B cell (primary cell): Measurements from ENCODE around the gene CCDC201. TPM values are rescaled to one million over a fixed set of nuclear protein-coding genes. Genes with fewer than 3 reads are reported as not detected.
A peak's percentile ranks its signal among the peaks of the same experiment; 100 is the strongest.

Experiments used
- ATAC-seq: fragments of 200-7000 bp; cut with Tn5 transposase; one replicate; pipeline ENCODE4 v1.10.0; 2021; ENCODE audit warnings: low read depth, mild to moderate bottlenecking, moderate number of reproducible peaks, moderate library complexity
- CTCF ChIA-PET: fragments of 350-600 bp; sonication (Branson Sonifier 250); formaldehyde crosslinking; loops from one replicate; lab custom pipeline; 2021; ENCODE audit warnings: antibody characterized with exemption, inconsistent platforms; lab: Charles Lee
- POLR2A ChIA-PET: fragments of 350-600 bp; sonication (Branson Sonifier 250); formaldehyde crosslinking; loops from one replicate; lab custom pipeline; 2021; ENCODE audit warnings: antibody characterized with exemption; lab: Charles Lee
- DNase-seq: peaks from one replicate; pipeline ENCODE4 v3.0.0; 2013
- H2AFZ ChIP-seq: 2 replicates; pipeline ENCODE4 v1.6.1; 2012; ENCODE audit warnings: mild to moderate bottlenecking, low read depth, low read length; ENCODE audit not compliant: insufficient read depth, poor library complexity, severe bottlenecking
- H3K27ac ChIP-seq, 2 donors: 1 replicate in 1 of 2; 2 replicates in 1 of 2; pipeline ENCODE4 v1.5.1; 2012 to 2013; ENCODE audit warnings: low read length in 2 of 2, mild to moderate bottlenecking in 2 of 2, moderate library complexity in 1 of 2
- H3K27me3 ChIP-seq, 4 experiments: fragments of 200-600 bp in 1 of 4; sonication (generic) in 1 of 4; replicated peaks in 1 of 4; 1 replicate in 2 of 4; 2 replicates in 2 of 4; pipeline versions ENCODE4 v1.6.1 to v1.7.0; 2013 to 2016; ENCODE audit warnings: low read length in 3 of 4, mild to moderate bottlenecking in 2 of 4, mixed read lengths in 1 of 4, moderate library complexity in 1 of 4; ENCODE audit not compliant: insufficient read depth in 4 of 4, control insufficient read depth in 3 of 4; ENCODE audit errors: control extremely low read depth in 1 of 4
- H3K36me3 ChIP-seq, 2 experiments: replicated peaks in 1 of 2; 1 replicate in 1 of 2; 2 replicates in 1 of 2; pipeline versions ENCODE4 v1.6.1 to v1.7.1; 2013; ENCODE audit warnings: low read length in 1 of 2; ENCODE audit not compliant: insufficient read depth in 2 of 2, control insufficient read depth in 1 of 2; ENCODE audit errors: control extremely low read depth in 1 of 2, extremely low read depth in 1 of 2
- H3K4me1 ChIP-seq, 2 donors: fragments of 200-600 bp in 1 of 2; sonication (generic) in 1 of 2; 1 replicate in 1 of 2; 2 replicates in 1 of 2; pipeline versions ENCODE4 v1.5.1 to v1.6.1; 2013 to 2017; ENCODE audit warnings: low read length in 2 of 2; ENCODE audit not compliant: control insufficient read depth in 2 of 2, insufficient read depth in 2 of 2
- H3K4me2 ChIP-seq: replicated peaks from 2 replicates; pipeline ENCODE3; 2012; ENCODE audit warnings: mild to moderate bottlenecking, low read depth, low read length; ENCODE audit not compliant: poor library complexity, severe bottlenecking
- H3K4me3 ChIP-seq, 5 experiments: fragments of 200-600 bp in 1 of 5; sonication (generic) in 1 of 5; 1 replicate in 3 of 5; 2 replicates in 2 of 5; pipeline versions ENCODE4 v1.5.1 to v1.7.0; 2011 to 2016; ENCODE audit warnings: low read length in 4 of 5, mild to moderate bottlenecking in 4 of 5, low read depth in 2 of 5, control low read depth in 1 of 5, moderate library complexity in 1 of 5; ENCODE audit not compliant: insufficient read depth in 1 of 5; ENCODE audit errors: control extremely low read depth in 1 of 5, extremely low read depth in 1 of 5
- H3K79me2 ChIP-seq: fragments of 200-600 bp; sonication (generic); one replicate; pipeline ENCODE4 v1.6.0; 2016; ENCODE audit warnings: low read length; ENCODE audit not compliant: control insufficient read depth, insufficient read depth
- H3K9ac ChIP-seq: fragments of 200-600 bp; sonication (generic); 2 replicates; pipeline ENCODE4 v1.6.1; 2017; ENCODE audit warnings: mild to moderate bottlenecking, low read length, moderate library complexity
- H3K9me3 ChIP-seq, 3 donors: one replicate each; pipeline versions ENCODE4 v1.6.1 to v1.7.1; 2013; ENCODE audit warnings: low read length in 2 of 3; ENCODE audit not compliant: control insufficient read depth in 2 of 3, insufficient read depth in 1 of 3; ENCODE audit errors: control extremely low read depth in 1 of 3
- H4K20me1 ChIP-seq: 2 replicates; pipeline ENCODE4 v1.6.0; 2012; ENCODE audit warnings: mild to moderate bottlenecking, low read length; ENCODE audit not compliant: insufficient read depth, control insufficient read depth, poor library complexity, severe bottlenecking
- H3K27ac Mint-ChIP-seq: one replicate; pipeline ENCODE4 v1.8.0; 2021; ENCODE audit warnings: mixed read lengths
- H3K27me3 Mint-ChIP-seq: one replicate; pipeline ENCODE4 v1.8.0; 2021; ENCODE audit warnings: mixed read lengths
- H3K4me1 Mint-ChIP-seq: one replicate; pipeline ENCODE4 v1.8.0; 2021; ENCODE audit warnings: mixed read lengths
- H3K4me3 Mint-ChIP-seq: one replicate; pipeline ENCODE4 v1.8.0; 2021; ENCODE audit warnings: mixed read lengths
- H3K9me3 Mint-ChIP-seq: one replicate; pipeline ENCODE4 v1.8.0; 2022; ENCODE audit warnings: mixed read lengths; ENCODE audit not compliant: insufficient read depth
- EZH2 ChIP-seq: IDR thresholded peaks from 2 replicates; pipeline ENCODE4 v1.6.1; 2012; ENCODE audit warnings: borderline replicate concordance, low read depth, mild to moderate bottlenecking, moderate library complexity, low read length; ENCODE audit not compliant: insufficient read depth, poor library complexity, severe bottlenecking
- WGBS: methylation state at CpG from one replicate; pipeline ENCODE4 v1.1.5; 2013; ENCODE audit warnings: missing lambda C conversion rate; ENCODE audit not compliant: insufficient coverage; 5-methylcytosine and 5-hydroxymethylcytosine counted together
- intact Hi-C: fragments of 100-400 bp; cut with micrococcal nuclease; formaldehyde crosslinking; loops from one replicate; pipeline ENCODE4 v1.10.0; 2022
- polyA plus RNA-seq: library from polyadenylated mRNA; depleted of rRNA; stranded (reverse); fragments of >200 nt; gene quantifications from 2 replicates; pipeline ENCODE4 v1.2.3, GENCODE V29; 2012
- total RNA-seq, 2 donors: library from RNA; stranded (reverse); fragments of 120-200 nt in 1 of 2; gene quantifications; 1 replicate in 1 of 2; 2 replicates in 1 of 2; pipeline versions ENCODE4 v1.2.3 to v1.2.4, GENCODE V29; 2013 to 2022
- TF ChIP-seq, protein P1 (sequence below): fragments of 200-600 bp; IDR thresholded peaks from one replicate; pipeline ENCODE4 v1.8.0; 2022; ENCODE audit warnings: antibody characterized with exemption, mild to moderate bottlenecking

CCDC201 gene
- total and polyA plus RNA-seq, 2 donors (not counting 1 experiment from before 2014, with no cell fraction given), result not detected

DNA sequence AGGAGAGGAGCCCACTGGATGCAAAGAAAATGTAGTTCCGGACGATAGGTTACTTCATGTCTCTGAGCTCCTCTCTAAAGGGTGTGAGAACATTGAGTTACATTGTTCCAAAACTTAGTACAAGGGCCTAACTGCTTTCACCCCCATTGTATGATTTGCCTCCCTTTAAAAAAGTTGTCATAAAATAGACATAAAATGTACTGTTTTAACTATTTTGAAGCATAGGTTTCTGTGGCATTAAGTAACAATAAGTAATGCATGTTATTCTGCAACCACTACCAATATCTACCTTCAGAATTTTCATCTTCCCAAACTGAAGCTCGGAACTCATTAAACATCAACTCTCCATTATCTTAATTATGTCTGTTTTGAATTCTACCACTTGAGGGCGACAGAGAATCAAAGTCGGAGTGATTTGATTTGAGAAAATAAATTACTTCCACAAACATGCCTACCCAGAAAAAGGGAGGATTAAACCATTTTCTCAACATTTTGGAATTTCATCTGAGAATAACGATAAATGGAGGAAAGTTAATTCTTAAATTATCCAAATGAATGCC lies 18.1 kb upstream of the CCDC201 start:
- no peak overlapping the region for H3K4me3 ChIP-seq
- intact Hi-C loops, result no loop called here
- H3K36me3 ChIP-seq, result no peaks in the 10 kb centered on the region
- H3K4me1 Mint-ChIP-seq, result peaks cover 2% of the 10 kb centered on the region
- no peak overlapping the region for H2AFZ ChIP-seq
- H4K20me1 ChIP-seq, result no peaks in the 10 kb centered on the region
- ATAC-seq (no peak), DNase-seq (peak; percentile 52)
- no peak overlapping the region for H3K4me2 ChIP-seq
- ChIA-PET POLR2A (no interaction called here), CTCF (interaction anchor here (1.1 to 1.7 kb wide), 5 partner anchors 9 to 1364 kb away, joined by 3 to 12 read pairs (median 4); no protein-coding TSS in a partner anchor)
- H3K79me2 ChIP-seq, result no peaks in the 10 kb centered on the region
- no peaks in the 10 kb centered on the region for H3K4me1 ChIP-seq
- peaks cover 70% of the 10 kb centered on the region for H3K27me3 Mint-ChIP-seq
- H3K27me3 ChIP-seq, result peaks cover 0 to 43% (median 21%) of the 10 kb centered on the region in 4 experiments
- H3K9ac ChIP-seq, result no peak overlapping the region
- no peaks in the 10 kb centered on the region for H3K9me3 ChIP-seq
- no peak overlapping the region for H3K4me3 Mint-ChIP-seq
- H3K9me3 Mint-ChIP-seq, result no peaks in the 10 kb centered on the region
- H3K27ac Mint-ChIP-seq, result no peak overlapping the region
- WGBS, result 80% methylated on average over 2 of the region's 6 CpGs
- TF ChIP-seq, protein P1, sequence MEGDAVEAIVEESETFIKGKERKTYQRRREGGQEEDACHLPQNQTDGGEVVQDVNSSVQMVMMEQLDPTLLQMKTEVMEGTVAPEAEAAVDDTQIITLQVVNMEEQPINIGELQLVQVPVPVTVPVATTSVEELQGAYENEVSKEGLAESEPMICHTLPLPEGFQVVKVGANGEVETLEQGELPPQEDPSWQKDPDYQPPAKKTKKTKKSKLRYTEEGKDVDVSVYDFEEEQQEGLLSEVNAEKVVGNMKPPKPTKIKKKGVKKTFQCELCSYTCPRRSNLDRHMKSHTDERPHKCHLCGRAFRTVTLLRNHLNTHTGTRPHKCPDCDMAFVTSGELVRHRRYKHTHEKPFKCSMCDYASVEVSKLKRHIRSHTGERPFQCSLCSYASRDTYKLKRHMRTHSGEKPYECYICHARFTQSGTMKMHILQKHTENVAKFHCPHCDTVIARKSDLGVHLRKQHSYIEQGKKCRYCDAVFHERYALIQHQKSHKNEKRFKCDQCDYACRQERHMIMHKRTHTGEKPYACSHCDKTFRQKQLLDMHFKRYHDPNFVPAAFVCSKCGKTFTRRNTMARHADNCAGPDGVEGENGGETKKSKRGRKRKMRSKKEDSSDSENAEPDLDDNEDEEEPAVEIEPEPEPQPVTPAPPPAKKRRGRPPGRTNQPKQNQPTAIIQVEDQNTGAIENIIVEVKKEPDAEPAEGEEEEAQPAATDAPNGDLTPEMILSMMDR, result peak; percentile 81
- TF ChIP-seq EZH2, result no peak
- H3K27ac ChIP-seq, result no peak overlapping the region

DNA sequence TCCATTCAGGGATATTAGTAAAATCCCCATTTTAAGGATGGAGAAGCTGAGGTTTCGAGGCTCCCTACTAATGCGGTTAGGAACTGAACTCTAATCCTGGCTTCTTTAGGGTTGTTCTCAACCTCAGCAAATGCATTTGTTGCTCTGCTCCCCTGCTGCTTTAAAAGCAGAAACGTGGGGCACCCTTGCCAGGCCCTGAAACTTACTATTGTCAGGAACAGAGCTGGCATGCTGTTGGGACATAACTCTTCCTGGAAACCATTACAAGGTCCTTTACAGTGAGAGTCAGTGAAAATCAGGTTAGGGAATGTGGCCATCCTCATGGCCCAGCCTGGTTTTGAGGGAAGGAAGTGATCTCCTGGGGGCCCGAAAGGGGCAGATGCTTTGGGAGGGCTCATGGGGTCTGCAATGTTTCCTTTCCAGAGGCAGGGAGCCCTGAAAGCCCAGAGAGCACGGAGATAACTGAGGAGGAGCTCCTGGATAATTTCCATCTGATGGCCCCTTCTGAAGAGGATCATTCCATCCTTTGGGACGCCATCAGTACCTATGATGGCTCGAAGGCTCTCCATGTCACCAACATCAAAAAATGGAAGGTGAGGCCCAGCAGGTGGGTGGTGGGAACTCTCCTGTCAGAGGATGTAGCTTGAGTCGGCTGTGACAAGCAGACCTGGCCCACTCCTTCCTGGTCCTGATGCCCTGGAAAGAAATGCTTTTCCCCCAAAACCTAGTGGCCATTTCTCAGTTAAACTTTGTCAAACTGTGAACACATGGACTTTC lies 17.4 kb upstream of the CCDC201 start:
- no peak overlapping the region for H3K27ac Mint-ChIP-seq
- ATAC-seq, result no peak
- WGBS, result 85% methylated on average over 8 of the region's 8 CpGs
- H3K27me3 Mint-ChIP-seq, result peaks cover 70% of the 10 kb centered on the region
- no peaks in the 10 kb centered on the region for H3K79me2 ChIP-seq
- no peak overlapping the region for H3K4me3 ChIP-seq
- H3K36me3 ChIP-seq, result no peaks in the 10 kb centered on the region
- no peak overlapping the region for H3K9ac ChIP-seq
- no peak overlapping the region for H2AFZ ChIP-seq
- H3K27ac ChIP-seq, result no peak overlapping the region
- H3K4me3 Mint-ChIP-seq, result no peak overlapping the region
- POLR2A ChIA-PET, result no interaction called here
- H3K4me1 ChIP-seq, result no peaks in the 10 kb centered on the region
- no peak overlapping the region for H3K4me2 ChIP-seq
- CTCF ChIA-PET, result interaction anchor here (1.0 to 1.7 kb wide), 6 partner anchors 9 to 1365 kb away, joined by 3 to 12 read pairs (median 4); no protein-coding TSS in a partner anchor
- H3K9me3 Mint-ChIP-seq, result no peaks in the 10 kb centered on the region
- no peaks in the 10 kb centered on the region for H3K9me3 ChIP-seq
- peaks cover 0 to 40% (median 17%) of the 10 kb centered on the region in 4 experiments for H3K27me3 ChIP-seq
- TF ChIP-seq, protein P1, result no peak
- TF ChIP-seq EZH2, result no peak
- DNase-seq, result no peak
- no peaks in the 10 kb centered on the region for H4K20me1 ChIP-seq
- peaks cover 2% of the 10 kb centered on the region for H3K4me1 Mint-ChIP-seq
- intact Hi-C loops, result no loop called here
